Measurements from ENCODE around the gene MUL1. TPM values are rescaled to one million over a fixed set of nuclear protein-coding genes. Genes with fewer than 3 reads are reported as not detected.

MUL1 gene
- total and polyA plus RNA-seq, 2 donors (not counting 1 experiment from before 2014, with no cell fraction given): 25.7 to 26.9 TPM

DNA sequence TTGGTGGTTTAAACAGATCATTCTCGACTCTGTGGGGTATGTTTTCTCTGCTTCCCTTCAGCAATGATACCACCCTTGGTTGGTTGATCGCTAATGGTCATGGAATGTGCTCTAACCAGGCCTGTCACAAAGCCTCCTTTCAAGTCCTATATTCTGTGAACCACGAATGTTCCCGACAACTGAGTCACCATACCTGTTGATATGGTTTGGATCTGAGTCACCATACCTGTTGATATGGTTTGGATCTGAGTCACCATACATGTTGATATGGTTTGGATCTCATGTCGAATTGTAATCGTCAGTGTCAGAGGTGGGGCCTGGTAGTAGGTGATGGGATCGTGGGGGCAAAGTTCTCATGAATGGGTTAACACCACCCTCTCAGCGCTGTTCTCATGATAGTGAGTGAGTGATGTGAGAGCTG is 11.7 kb downstream of the MUL1 start:
- Histone ChIP-seq H3K4me3 (replicated peaks in 1 of 4; ENCODE audit: control extremely low read depth in 1 of 4, insufficient read depth in 1 of 4, low read depth in 3 of 4, low read length in 4 of 4) (no peak overlapping the region), H3K79me2 (ENCODE audit: control insufficient read depth, insufficient read depth, low read length) (no peaks in the 10 kb centered on the region), H3K4me1 (ENCODE audit: control insufficient read depth, extremely low read depth, insufficient read depth, low read length) (peaks cover 16% of the 10 kb centered on the region), H3K27ac (ENCODE audit: insufficient read depth, low read length) (no peak overlapping the region), H2AFZ (ENCODE audit: low read length) (no peak overlapping the region), H3K9ac (ENCODE audit: insufficient read depth, low read length) (no peak overlapping the region), H3K9me3 (ENCODE audit: control insufficient read depth, insufficient read depth, low read depth, low read length) (no peaks in the 10 kb centered on the region), H3K36me3 (ENCODE audit: control insufficient read depth, insufficient read depth, low read length) (peaks cover 18% of the 10 kb centered on the region), H3K27me3 (ENCODE audit: control insufficient read depth, insufficient read depth, low read length) (no peaks in the 10 kb centered on the region), H4K20me1 (ENCODE audit: control insufficient read depth, extremely low read depth, insufficient read depth, low read length) (no peaks in the 10 kb centered on the region), H3K4me2 (ENCODE audit: extremely low read depth, insufficient read depth, low read length) (no peak overlapping the region)
- DNase-seq (ENCODE audit: low read depth in 2 of 2): peak in 1 of 2 donors; percentile 90
- no peak for TF ChIP-seq EZH2 (IDR thresholded peaks at IDR 0.05; ENCODE audit: low read length, missing control alignments)
- TF ChIP-seq, protein P1, sequence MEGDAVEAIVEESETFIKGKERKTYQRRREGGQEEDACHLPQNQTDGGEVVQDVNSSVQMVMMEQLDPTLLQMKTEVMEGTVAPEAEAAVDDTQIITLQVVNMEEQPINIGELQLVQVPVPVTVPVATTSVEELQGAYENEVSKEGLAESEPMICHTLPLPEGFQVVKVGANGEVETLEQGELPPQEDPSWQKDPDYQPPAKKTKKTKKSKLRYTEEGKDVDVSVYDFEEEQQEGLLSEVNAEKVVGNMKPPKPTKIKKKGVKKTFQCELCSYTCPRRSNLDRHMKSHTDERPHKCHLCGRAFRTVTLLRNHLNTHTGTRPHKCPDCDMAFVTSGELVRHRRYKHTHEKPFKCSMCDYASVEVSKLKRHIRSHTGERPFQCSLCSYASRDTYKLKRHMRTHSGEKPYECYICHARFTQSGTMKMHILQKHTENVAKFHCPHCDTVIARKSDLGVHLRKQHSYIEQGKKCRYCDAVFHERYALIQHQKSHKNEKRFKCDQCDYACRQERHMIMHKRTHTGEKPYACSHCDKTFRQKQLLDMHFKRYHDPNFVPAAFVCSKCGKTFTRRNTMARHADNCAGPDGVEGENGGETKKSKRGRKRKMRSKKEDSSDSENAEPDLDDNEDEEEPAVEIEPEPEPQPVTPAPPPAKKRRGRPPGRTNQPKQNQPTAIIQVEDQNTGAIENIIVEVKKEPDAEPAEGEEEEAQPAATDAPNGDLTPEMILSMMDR (conservative IDR thresholded peaks at IDR 0.05 in 1 of 2, IDR thresholded peaks at IDR 0.05 in 1 of 2; ENCODE audit: low read depth in 1 of 2, low read length in 2 of 2): no peak

DNA sequence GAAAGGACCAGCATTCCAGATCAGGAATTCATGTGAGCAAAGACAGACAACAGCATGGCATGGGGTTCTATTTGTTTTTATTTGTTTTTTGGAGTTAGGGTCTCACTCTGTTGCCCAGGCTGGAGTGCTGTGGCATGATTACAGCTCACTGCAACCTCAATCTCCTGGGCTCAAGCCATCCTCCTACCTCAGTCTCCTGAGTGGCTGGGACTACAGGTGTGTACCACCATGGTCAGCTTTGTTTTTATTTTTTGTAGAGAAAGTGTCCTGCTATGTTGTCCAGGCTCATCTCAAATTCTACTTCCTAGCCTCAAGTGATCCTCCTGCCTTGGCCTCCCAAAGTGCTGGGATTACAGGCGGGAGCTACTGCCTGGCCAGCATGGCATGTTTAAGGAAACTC is 12.3 kb downstream of the MUL1 start:
- Histone ChIP-seq H3K27ac (ENCODE audit: insufficient read depth, low read length) (peak overlapping the region; percentile 49), H3K79me2 (ENCODE audit: control insufficient read depth, insufficient read depth, low read length) (no peaks in the 10 kb centered on the region), H3K9ac (ENCODE audit: insufficient read depth, low read length) (no peak overlapping the region), H4K20me1 (ENCODE audit: control insufficient read depth, extremely low read depth, insufficient read depth, low read length) (no peaks in the 10 kb centered on the region), H3K4me3 (replicated peaks in 1 of 4; ENCODE audit: control extremely low read depth in 1 of 4, insufficient read depth in 1 of 4, low read depth in 3 of 4, low read length in 4 of 4) (no peak overlapping the region), H3K4me1 (ENCODE audit: control insufficient read depth, extremely low read depth, insufficient read depth, low read length) (peaks cover 16% of the 10 kb centered on the region), H2AFZ (ENCODE audit: low read length) (no peak overlapping the region), H3K36me3 (ENCODE audit: control insufficient read depth, insufficient read depth, low read length) (peaks cover 15% of the 10 kb centered on the region), H3K9me3 (ENCODE audit: control insufficient read depth, insufficient read depth, low read depth, low read length) (no peaks in the 10 kb centered on the region), H3K4me2 (ENCODE audit: extremely low read depth, insufficient read depth, low read length) (peak overlapping the region; percentile 51), H3K27me3 (ENCODE audit: control insufficient read depth, insufficient read depth, low read length) (no peaks in the 10 kb centered on the region)
- DNase-seq (ENCODE audit: low read depth in 2 of 2): no peak
- TF ChIP-seq, protein P1 (conservative IDR thresholded peaks at IDR 0.05 in 1 of 2, IDR thresholded peaks at IDR 0.05 in 1 of 2; ENCODE audit: low read depth in 1 of 2, low read length in 2 of 2): no peak
- TF ChIP-seq EZH2 (IDR thresholded peaks at IDR 0.05; ENCODE audit: low read length, missing control alignments): no peak

DNA sequence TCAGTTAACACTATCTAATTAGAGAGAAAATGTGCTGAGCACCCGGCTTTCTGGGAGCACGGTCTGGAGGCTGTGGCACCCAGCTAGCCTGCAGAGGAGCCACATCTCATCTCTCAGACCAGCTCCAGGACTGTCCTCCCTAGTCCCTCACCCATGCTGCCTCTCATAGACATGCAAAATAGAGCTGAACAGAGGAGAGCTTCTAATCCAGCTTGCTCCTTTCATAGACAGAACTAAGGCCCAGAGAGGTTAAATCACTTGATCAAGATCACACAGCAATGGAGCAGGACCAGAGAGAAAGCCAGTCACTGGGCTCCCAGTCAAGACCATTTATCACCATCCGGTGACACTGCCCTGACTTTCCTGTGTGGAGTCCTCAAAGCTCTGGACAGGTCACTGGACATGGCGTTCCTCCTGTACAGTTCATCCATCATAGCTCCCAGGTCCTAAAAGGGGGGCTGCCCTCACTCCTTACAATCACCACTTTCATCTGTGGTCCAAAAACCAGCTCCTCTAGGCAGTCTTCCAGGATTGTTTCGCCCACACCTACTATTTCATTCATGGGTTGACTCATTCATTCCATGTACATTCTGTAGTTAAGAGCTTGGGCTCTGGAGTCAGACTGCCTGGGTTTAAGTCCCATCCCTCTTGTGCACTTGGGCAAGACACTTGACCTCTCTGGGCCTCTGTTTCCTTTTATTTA is 13.2 kb downstream of the MUL1 start:
- Histone ChIP-seq H2AFZ (ENCODE audit: low read length) (no peak overlapping the region), H3K79me2 (ENCODE audit: control insufficient read depth, insufficient read depth, low read length) (no peaks in the 10 kb centered on the region), H3K4me2 (ENCODE audit: extremely low read depth, insufficient read depth, low read length) (peak overlapping the region; percentile 51), H3K27ac (ENCODE audit: insufficient read depth, low read length) (peak overlapping the region; percentile 76), H3K9ac (ENCODE audit: insufficient read depth, low read length) (no peak overlapping the region), H3K36me3 (ENCODE audit: control insufficient read depth, insufficient read depth, low read length) (peaks cover 7% of the 10 kb centered on the region), H3K9me3 (ENCODE audit: control insufficient read depth, insufficient read depth, low read depth, low read length) (no peaks in the 10 kb centered on the region), H3K4me1 (ENCODE audit: control insufficient read depth, extremely low read depth, insufficient read depth, low read length) (peaks cover 16% of the 10 kb centered on the region), H4K20me1 (ENCODE audit: control insufficient read depth, extremely low read depth, insufficient read depth, low read length) (no peaks in the 10 kb centered on the region), H3K27me3 (ENCODE audit: control insufficient read depth, insufficient read depth, low read length) (no peaks in the 10 kb centered on the region), H3K4me3 (replicated peaks in 1 of 4; ENCODE audit: control extremely low read depth in 1 of 4, insufficient read depth in 1 of 4, low read depth in 3 of 4, low read length in 4 of 4) (no peak overlapping the region)
- peak; percentile 92 to 97 for DNase-seq (ENCODE audit: low read depth in 2 of 2)
- TF ChIP-seq, protein P1 (conservative IDR thresholded peaks at IDR 0.05 in 1 of 2, IDR thresholded peaks at IDR 0.05 in 1 of 2; ENCODE audit: low read depth in 1 of 2, low read length in 2 of 2): no peak

All from fibroblast of lung (primary cell).